HG02763 (cell line): ENCODE data around the gene PLA2G4B.

ENCODE experiments used
- ATAC-seq: cut with Tn5 transposase; IDR thresholded peaks from one replicate; pipeline ENCODE4 v1.9.1; 2021; ENCODE audit warnings: mild to moderate bottlenecking, moderate library complexity; ENCODE audit not compliant: unreplicated experiment

Gene PLA2G4B

GRCh38 chr15:41809121-41809520 is 29.5 kb upstream of the PLA2G4B start:
- ATAC-seq = no peak

GRCh38 chr15:41809526-41810220 is 29.0 kb upstream of the PLA2G4B start:
- no peak for ATAC-seq

GRCh38 chr15:41810651-41811431 is 27.8 kb upstream of the PLA2G4B start:
- no peak for ATAC-seq

GRCh38 chr15:41811432-41812195 is 27.0 kb upstream of the PLA2G4B start:
- no peak for ATAC-seq

- no peak for ATAC-seq
Measured at GRCh38 chr15:41812820-41813375, 25.7 kb upstream of the PLA2G4B start.

GRCh38 chr15:41813426-41813825 is 25.2 kb upstream of the PLA2G4B start:
- ATAC-seq = no peak

- no peak for ATAC-seq
Measured at GRCh38 chr15:41814534-41814933, 24.1 kb upstream of the PLA2G4B start.

GRCh38 chr15:41816788-41817187 is 21.9 kb upstream of the PLA2G4B start:
- ATAC-seq = no peak

- ATAC-seq = no peak
Measured at GRCh38 chr15:41817327-41817726, 21.3 kb upstream of the PLA2G4B start.

GRCh38 chr15:41817781-41818180 is 20.9 kb upstream of the PLA2G4B start:
- ATAC-seq = no peak

GRCh38 chr15:41819455-41820050 is 19.1 kb upstream of the PLA2G4B start:
- no peak for ATAC-seq

- no peak for ATAC-seq
Measured at GRCh38 chr15:41820791-41821423, 17.7 kb upstream of the PLA2G4B start.

GRCh38 chr15:41821831-41822230 is 16.8 kb upstream of the PLA2G4B start:
- no peak for ATAC-seq

GRCh38 chr15:41822471-41822870 is 16.2 kb upstream of the PLA2G4B start:
- no peak for ATAC-seq

- no peak for ATAC-seq
Measured at GRCh38 chr15:41822957-41823356, 15.7 kb upstream of the PLA2G4B start.

- ATAC-seq = no peak
Measured at GRCh38 chr15:41823502-41823901, 15.1 kb upstream of the PLA2G4B start.

- no peak for ATAC-seq
Measured at GRCh38 chr15:41824062-41824745, 14.4 kb upstream of the PLA2G4B start.

GRCh38 chr15:41825145-41825544 is 13.5 kb upstream of the PLA2G4B start:
- ATAC-seq = no peak

- ATAC-seq = no peak
Measured at GRCh38 chr15:41825572-41826535, 12.8 kb upstream of the PLA2G4B start.
